HepG2 (cell line): ENCODE measurements around the gene ADAT3. TPM values are rescaled to one million over a fixed set of nuclear protein-coding genes. Genes with fewer than 3 reads are reported as not detected.

Experiments used
- CBX5 ChIP-seq: sonication (generic); formaldehyde crosslinking; IDR thresholded peaks from 2 replicates; pipeline ENCODE4 v1.4.0; 2020; ENCODE audit warnings: missing genetic modification reagents, borderline replicate concordance
- CREB1 ChIP-seq, 2 experiments: fragments of 450-650 bp in 1 of 2; IDR thresholded peaks; 2 replicates each; pipeline ENCODE4 v1.6.1; 2016 to 2017; ENCODE audit warnings: control low read depth in 1 of 2, mild to moderate bottlenecking in 1 of 2, missing compliant biosample characterization in 1 of 2, missing genetic modification characterization in 1 of 2
- FOXK1 ChIP-seq: sonication (generic); formaldehyde crosslinking; IDR thresholded peaks from 2 replicates; pipeline ENCODE4 v1.4.0; 2020; ENCODE audit warnings: low read depth, missing genetic modification reagents, borderline replicate concordance
- GTF2F1 ChIP-seq: fragments of 150-350 bp; IDR thresholded peaks from 2 replicates; pipeline ENCODE4 v1.6.1; 2014; ENCODE audit warnings: low read length
- ISX ChIP-seq: sonication (generic); formaldehyde crosslinking; conservative IDR thresholded peaks from 2 replicates; pipeline ENCODE4 v1.5.0; 2020; ENCODE audit warnings: missing genetic modification reagents
- KLF16 ChIP-seq, 2 experiments: sonication (generic) in 1 of 2; formaldehyde crosslinking in 1 of 2; IDR thresholded peaks; 2 replicates each; pipeline versions ENCODE4 v1.6.1 to v1.8.0; 2016 to 2023; ENCODE audit warnings: missing genetic modification reagents in 2 of 2, missing compliant biosample characterization in 1 of 2
- MTA1 ChIP-seq: sonication (generic); formaldehyde crosslinking; IDR thresholded peaks from 2 replicates; pipeline ENCODE4 v1.4.0; 2020; ENCODE audit warnings: missing genetic modification reagents, mild to moderate bottlenecking, borderline replicate concordance
- NFYC ChIP-seq: IDR thresholded peaks from 2 replicates; pipeline ENCODE4 v1.6.1; 2016; ENCODE audit warnings: missing genetic modification reagents, missing compliant biosample characterization
- NRL ChIP-seq: sonication (generic); formaldehyde crosslinking; IDR thresholded peaks from 2 replicates; pipeline ENCODE4 v1.5.0; 2020; ENCODE audit warnings: missing genetic modification reagents, mild to moderate bottlenecking, moderate library complexity, borderline replicate concordance
- SMYD3 ChIP-seq: sonication (generic); formaldehyde crosslinking; IDR thresholded peaks from 2 replicates; pipeline ENCODE4 v1.8.1; 2023; ENCODE audit warnings: mild to moderate bottlenecking, missing genetic modification reagents
- SNAPC2 ChIP-seq: sonication (generic); formaldehyde crosslinking; IDR thresholded peaks from 2 replicates; pipeline ENCODE4 v1.8.1; 2022; ENCODE audit warnings: mild to moderate bottlenecking, missing genetic modification reagents
- ZFP36L1 ChIP-seq: sonication (generic); formaldehyde crosslinking; IDR thresholded peaks from 2 replicates; pipeline ENCODE4 v1.8.0; 2022; ENCODE audit warnings: mild to moderate bottlenecking, missing genetic modification reagents, moderate library complexity
- ZNF17 ChIP-seq: sonication (generic); formaldehyde crosslinking; IDR thresholded peaks from 2 replicates; pipeline ENCODE4 v1.5.0; 2020; ENCODE audit warnings: mild to moderate bottlenecking, missing genetic modification reagents
- ZNF274 ChIP-seq: sonication (generic); formaldehyde crosslinking; IDR thresholded peaks from 2 replicates; pipeline ENCODE4 v1.5.1; 2020; ENCODE audit warnings: mild to moderate bottlenecking, missing genetic modification reagents
- ZNF331 ChIP-seq: sonication (generic); formaldehyde crosslinking; IDR thresholded peaks from 2 replicates; pipeline ENCODE4 v1.4.0; 2020; ENCODE audit warnings: missing genetic modification reagents
- ZNF564 ChIP-seq: sonication (generic); formaldehyde crosslinking; IDR thresholded peaks from 2 replicates; pipeline ENCODE4 v1.8.1; 2023; ENCODE audit warnings: mild to moderate bottlenecking, missing genetic modification reagents
- polyA plus RNA-seq, 8 experiments: library from polyadenylated mRNA; depleted of rRNA in 3 of 8; stranded (reverse) in 7 of 8; unstranded in 1 of 8; fragments of >200 nt; fragmentation: Illumina TruSeq in 4 of 8; extraction: Trizol in 4 of 8; gene quantifications; 2 replicates each; pipeline versions ENCODE4 v1.2.1 to v1.2.3, GENCODE V29; 2011 to 2016; ENCODE audit warnings: low read depth in 4 of 8, missing spikeins in 1 of 8, mixed read lengths in 1 of 8; ENCODE audit not compliant: insufficient read depth in 1 of 8
- total RNA-seq, 5 experiments: library from RNA; depleted of rRNA; stranded (reverse); fragments of >200 nt; fragmentation: Illumina TruSeq; extraction: Trizol; gene quantifications; 2 replicates each; pipeline ENCODE4 v1.2.3, GENCODE V29; 2016; ENCODE audit warnings: low read depth in 1 of 5
- TF ChIP-seq, protein P1 (sequence below): IDR thresholded peaks from 2 replicates; pipeline ENCODE4 v1.6.1; 2016; ENCODE audit warnings: missing compliant biosample characterization, missing genetic modification reagents, borderline replicate concordance
- TF ChIP-seq, protein P2 (sequence below): IDR thresholded peaks from 2 replicates; pipeline ENCODE4 v1.6.1; 2016; ENCODE audit warnings: mild to moderate bottlenecking
- TF ChIP-seq, protein P3 (sequence below): sonication (generic); formaldehyde crosslinking; IDR thresholded peaks from 2 replicates; pipeline ENCODE4 v1.4.0; 2020; ENCODE audit warnings: low read depth, missing genetic modification reagents
- TF ChIP-seq, protein P4 (sequence below): sonication (generic); formaldehyde crosslinking; IDR thresholded peaks from 2 replicates; pipeline ENCODE4 v1.4.0; 2020; ENCODE audit warnings: mild to moderate bottlenecking, low read depth, missing genetic modification reagents
- TF ChIP-seq, protein P5 (sequence below): sonication (generic); formaldehyde crosslinking; IDR thresholded peaks from 2 replicates; pipeline ENCODE4 v1.5.1; 2020; ENCODE audit warnings: mild to moderate bottlenecking, moderate library complexity, missing genetic modification reagents

The ADAT3 gene
- total and polyA plus RNA-seq, 2 of the 13 experiments (the other 11 are each of a cell fraction or from before 2014, with no cell fraction given), result 0.95 to 3.5 TPM

DNA sequence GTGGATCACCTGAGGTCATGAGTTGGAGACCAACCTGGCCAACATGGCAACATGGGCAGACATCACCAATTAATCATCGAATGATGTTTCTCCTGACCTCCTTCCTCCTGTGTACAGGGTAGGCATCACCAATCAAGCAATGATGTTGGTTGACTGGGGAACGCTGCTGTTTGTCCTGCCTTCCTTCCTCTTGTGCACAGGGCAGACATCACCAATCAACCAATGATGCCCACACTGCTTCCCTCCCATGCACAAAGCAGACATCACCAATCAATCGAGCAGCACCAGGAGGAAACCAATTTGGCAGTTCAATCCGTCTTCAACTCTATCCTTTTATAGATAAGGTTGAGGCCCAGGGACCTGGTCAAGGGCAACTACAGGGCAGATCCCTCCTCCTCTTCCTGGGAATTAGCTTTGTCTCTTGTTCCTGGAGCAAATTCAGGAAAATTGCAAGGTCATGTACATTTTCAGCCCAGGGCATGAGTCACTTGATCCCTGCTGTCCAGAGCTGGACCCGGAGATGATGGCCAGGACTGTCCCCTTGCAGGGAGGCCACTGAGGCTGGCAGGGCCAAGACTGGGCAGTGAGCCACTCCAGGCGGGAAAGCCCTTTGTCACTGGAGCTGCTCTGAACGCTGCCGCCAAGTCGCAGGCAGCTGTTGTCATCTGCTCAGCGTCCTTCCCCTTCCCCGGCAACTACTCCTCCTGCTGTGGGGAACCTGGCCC lies 30.4 kb downstream of the ADAT3 start (continued):
- TF ChIP-seq CBX5 (CRISPR knock-in tag), result peak; percentile 80
- TF ChIP-seq ZNF564 (CRISPR knock-in tag), result peak; percentile 61; the same call in 1 of the 2 replicates
- TF ChIP-seq CREB1 (IDR thresholded peaks at IDR 0.05), result peak; percentile 1; the same call in 1 of the 2 replicates
- no peak for TF ChIP-seq CREB1 (CRISPR knock-in tag; IDR thresholded peaks at IDR 0.05)
- 0 out of 2 replicates have a peak, but pooled peaks have one; percentile 67 for TF ChIP-seq ZNF274 (CRISPR knock-in tag)
- TF ChIP-seq SMYD3 (CRISPR knock-in tag), result no peak
- TF ChIP-seq MTA1 (CRISPR knock-in tag), result no peak
- peak; percentile 64 for TF ChIP-seq ZNF331 (CRISPR knock-in tag)
- no peak for TF ChIP-seq NFYC (CRISPR knock-in tag)
- peak; percentile 62; the same call in 1 of the 2 replicates for TF ChIP-seq NRL (CRISPR knock-in tag)
- TF ChIP-seq, protein P1, sequence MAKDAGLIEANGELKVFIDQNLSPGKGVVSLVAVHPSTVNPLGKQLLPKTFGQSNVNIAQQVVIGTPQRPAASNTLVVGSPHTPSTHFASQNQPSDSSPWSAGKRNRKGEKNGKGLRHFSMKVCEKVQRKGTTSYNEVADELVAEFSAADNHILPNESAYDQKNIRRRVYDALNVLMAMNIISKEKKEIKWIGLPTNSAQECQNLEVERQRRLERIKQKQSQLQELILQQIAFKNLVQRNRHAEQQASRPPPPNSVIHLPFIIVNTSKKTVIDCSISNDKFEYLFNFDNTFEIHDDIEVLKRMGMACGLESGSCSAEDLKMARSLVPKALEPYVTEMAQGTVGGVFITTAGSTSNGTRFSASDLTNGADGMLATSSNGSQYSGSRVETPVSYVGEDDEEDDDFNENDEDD (CRISPR knock-in tag), result 0 out of 2 replicates have a peak, but pooled peaks have one; percentile 12
- no peak for TF ChIP-seq KLF16 (CRISPR knock-in tag; IDR thresholded peaks at IDR 0.05)
- peak; percentile 23; the same call in 1 of the 2 replicates for TF ChIP-seq FOXK1 (CRISPR knock-in tag)
- TF ChIP-seq, protein P2, sequence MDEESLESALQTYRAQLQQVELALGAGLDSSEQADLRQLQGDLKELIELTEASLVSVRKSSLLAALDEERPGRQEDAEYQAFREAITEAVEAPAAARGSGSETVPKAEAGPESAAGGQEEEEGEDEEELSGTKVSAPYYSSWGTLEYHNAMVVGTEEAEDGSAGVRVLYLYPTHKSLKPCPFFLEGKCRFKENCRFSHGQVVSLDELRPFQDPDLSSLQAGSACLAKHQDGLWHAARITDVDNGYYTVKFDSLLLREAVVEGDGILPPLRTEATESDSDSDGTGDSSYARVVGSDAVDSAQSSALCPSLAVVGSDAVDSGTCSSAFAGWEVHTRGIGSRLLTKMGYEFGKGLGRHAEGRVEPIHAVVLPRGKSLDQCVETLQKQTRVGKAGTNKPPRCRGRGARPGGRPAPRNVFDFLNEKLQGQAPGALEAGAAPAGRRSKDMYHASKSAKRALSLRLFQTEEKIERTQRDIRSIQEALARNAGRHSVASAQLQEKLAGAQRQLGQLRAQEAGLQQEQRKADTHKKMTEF (CRISPR knock-in tag), result peak; percentile 63; the same call in 1 of the 2 replicates
- TF ChIP-seq, protein P3, sequence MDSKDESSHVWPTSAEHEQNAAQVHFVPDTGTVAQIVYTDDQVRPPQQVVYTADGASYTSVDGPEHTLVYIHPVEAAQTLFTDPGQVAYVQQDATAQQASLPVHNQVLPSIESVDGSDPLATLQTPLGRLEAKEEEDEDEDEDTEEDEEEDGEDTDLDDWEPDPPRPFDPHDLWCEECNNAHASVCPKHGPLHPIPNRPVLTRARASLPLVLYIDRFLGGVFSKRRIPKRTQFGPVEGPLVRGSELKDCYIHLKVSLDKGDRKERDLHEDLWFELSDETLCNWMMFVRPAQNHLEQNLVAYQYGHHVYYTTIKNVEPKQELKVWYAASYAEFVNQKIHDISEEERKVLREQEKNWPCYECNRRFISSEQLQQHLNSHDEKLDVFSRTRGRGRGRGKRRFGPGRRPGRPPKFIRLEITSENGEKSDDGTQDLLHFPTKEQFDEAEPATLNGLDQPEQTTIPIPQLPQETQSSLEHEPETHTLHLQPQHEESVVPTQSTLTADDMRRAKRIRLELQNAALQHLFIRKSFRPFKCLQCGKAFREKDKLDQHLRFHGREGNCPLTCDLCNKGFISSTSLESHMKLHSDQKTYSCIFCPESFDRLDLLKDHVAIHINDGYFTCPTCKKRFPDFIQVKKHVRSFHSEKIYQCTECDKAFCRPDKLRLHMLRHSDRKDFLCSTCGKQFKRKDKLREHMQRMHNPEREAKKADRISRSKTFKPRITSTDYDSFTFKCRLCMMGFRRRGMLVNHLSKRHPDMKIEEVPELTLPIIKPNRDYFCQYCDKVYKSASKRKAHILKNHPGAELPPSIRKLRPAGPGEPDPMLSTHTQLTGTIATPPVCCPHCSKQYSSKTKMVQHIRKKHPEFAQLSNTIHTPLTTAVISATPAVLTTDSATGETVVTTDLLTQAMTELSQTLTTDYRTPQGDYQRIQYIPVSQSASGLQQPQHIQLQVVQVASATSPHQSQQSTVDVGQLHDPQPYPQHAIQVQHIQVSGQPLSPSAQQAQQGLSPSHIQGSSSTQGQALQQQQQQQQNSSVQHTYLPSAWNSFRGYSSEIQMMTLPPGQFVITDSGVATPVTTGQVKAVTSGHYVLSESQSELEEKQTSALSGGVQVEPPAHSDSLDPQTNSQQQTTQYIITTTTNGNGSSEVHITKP (CRISPR knock-in tag), result no peak
- TF ChIP-seq ZFP36L1 (CRISPR knock-in tag), result no peak
- no peak for TF ChIP-seq ISX (CRISPR knock-in tag)
- no peak for TF ChIP-seq SNAPC2 (CRISPR knock-in tag)
- TF ChIP-seq, protein P4, sequence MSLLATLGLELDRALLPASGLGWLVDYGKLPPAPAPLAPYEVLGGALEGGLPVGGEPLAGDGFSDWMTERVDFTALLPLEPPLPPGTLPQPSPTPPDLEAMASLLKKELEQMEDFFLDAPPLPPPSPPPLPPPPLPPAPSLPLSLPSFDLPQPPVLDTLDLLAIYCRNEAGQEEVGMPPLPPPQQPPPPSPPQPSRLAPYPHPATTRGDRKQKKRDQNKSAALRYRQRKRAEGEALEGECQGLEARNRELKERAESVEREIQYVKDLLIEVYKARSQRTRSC (CRISPR knock-in tag), result no peak
- no peak for TF ChIP-seq ZNF17 (CRISPR knock-in tag)
- TF ChIP-seq, protein P5, sequence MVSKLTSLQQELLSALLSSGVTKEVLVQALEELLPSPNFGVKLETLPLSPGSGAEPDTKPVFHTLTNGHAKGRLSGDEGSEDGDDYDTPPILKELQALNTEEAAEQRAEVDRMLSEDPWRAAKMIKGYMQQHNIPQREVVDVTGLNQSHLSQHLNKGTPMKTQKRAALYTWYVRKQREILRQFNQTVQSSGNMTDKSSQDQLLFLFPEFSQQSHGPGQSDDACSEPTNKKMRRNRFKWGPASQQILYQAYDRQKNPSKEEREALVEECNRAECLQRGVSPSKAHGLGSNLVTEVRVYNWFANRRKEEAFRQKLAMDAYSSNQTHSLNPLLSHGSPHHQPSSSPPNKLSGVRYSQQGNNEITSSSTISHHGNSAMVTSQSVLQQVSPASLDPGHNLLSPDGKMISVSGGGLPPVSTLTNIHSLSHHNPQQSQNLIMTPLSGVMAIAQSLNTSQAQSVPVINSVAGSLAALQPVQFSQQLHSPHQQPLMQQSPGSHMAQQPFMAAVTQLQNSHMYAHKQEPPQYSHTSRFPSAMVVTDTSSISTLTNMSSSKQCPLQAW (CRISPR knock-in tag), result peak; percentile 56; the same call in 1 of the 2 replicates
- no peak for TF ChIP-seq GTF2F1
